Mesothelial cell of epicardium (in vitro differentiated cells): ENCODE data around the gene SLAMF6. TPM values are rescaled to one million over a fixed set of nuclear protein-coding genes. Genes with fewer than 3 reads are reported as not detected.

ENCODE experiments used
- DNase-seq, 2 experiments: peaks; one replicate each; pipeline ENCODE4 v3.0.0; 2021; ENCODE audit warnings: low spot score in 2 of 2; ENCODE audit not compliant: unreplicated experiment in 2 of 2
- H3K27ac Mint-ChIP-seq: 2 replicates; pipeline ENCODE4 v1.8.0; 2021; ENCODE audit warnings: mixed read lengths
- H3K27me3 Mint-ChIP-seq: 2 replicates; pipeline ENCODE4 v1.8.0; 2021; ENCODE audit warnings: low read depth, mixed read lengths
- H3K36me3 Mint-ChIP-seq: 2 replicates; pipeline ENCODE4 v1.8.0; 2021; ENCODE audit warnings: mixed read lengths
- H3K4me1 Mint-ChIP-seq: 2 replicates; pipeline ENCODE4 v1.8.0; 2021; ENCODE audit warnings: mixed read lengths
- H3K4me3 Mint-ChIP-seq: 2 replicates; pipeline ENCODE4 v1.8.0; 2021; ENCODE audit warnings: mild to moderate bottlenecking, moderate library complexity, mixed read lengths
- H3K9me3 Mint-ChIP-seq: 2 replicates; pipeline ENCODE4 v1.8.0; 2021; ENCODE audit warnings: mixed read lengths
- CTCF ChIP-seq: fragments of 200-600 bp; sonication (generic); IDR thresholded peaks from one replicate; pipeline ENCODE4 v1.5.0; 2021; ENCODE audit warnings: antibody characterized with exemption; ENCODE audit not compliant: unreplicated experiment
- total RNA-seq: library from RNA; stranded (reverse); gene quantifications from 3 replicates; pipeline ENCODE4 v1.2.1, GENCODE V29; 2021

The SLAMF6 gene
- not detected in 3 replicates for total RNA-seq

DNA sequence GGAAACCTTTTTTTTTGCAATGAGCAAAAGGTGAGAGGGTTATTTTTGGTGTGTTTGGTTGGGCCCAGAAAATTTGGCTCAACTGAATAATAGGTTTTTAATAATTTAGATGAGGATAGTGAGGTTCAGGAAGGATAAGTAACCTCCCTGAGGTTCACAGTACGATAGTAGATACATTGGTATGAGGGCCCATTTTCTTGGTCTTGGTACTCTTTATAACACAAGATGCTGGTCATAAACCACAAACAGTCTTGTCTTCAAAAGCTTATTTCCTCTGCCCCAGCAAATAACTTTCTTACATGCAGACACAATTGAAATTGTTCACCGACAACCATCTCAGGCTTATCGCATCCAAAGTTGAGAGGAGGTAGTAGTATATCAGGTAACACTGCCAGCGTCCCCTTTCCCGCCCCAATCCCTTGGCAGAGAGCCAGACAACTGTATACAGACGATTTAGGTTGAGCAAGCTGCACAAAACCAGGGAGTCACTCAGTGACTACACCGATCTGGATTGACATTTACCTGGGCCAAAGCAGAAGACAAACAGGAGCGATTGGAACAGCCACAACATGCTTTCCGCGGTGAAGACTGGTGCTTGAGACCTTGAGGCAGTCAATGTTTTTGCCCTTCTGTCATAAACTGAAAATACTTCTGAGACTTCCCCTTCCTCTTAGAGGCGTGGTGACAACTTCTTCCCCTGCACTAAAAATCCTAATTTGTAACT, at the start of gene SLAMF6:
SLAMF6 (minus strand) TSS at position 634 of the 724 bp plus-strand sequence; CDS start at position 571, 63 bp downstream.
- H3K4me1 Mint-ChIP-seq = peaks cover 6% of the 10 kb centered on the region
- H3K27me3 Mint-ChIP-seq = peaks cover 11% of the 10 kb centered on the region
- DNase-seq = no peak
- H3K4me3 Mint-ChIP-seq = no peak within 1 kb of the TSS
- H3K9me3 Mint-ChIP-seq = peaks cover 22% of the 10 kb centered on the region
- TF ChIP-seq CTCF = no peak
- H3K27ac Mint-ChIP-seq = no peak within 1 kb of the TSS
- no peaks in the 10 kb centered on the region for H3K36me3 Mint-ChIP-seq

DNA sequence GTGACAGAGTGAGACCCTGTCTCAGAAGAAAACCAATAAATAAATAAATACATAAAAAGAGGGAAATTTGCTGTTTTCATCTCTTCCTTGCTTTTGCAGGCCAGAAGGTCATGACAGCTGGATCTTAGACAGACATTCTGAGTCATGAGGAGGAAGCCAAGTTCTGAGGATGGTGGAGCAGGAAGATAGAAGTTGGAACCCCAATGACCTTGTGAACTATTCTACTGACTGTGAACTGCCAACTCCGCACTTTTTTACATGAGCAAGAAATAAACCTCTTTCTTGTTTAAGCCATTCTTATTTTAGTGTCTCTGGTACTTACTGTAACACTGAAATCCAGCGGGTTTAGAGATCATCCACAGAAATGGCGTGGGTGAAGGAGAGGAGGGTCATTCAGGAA, 47.8 kb upstream of the SLAMF6 start:
- Mint-ChIP-seq H3K27me3 (peaks cover 33% of the 10 kb centered on the region), H3K9me3 (no peaks in the 10 kb centered on the region), H3K4me1 (no peaks in the 10 kb centered on the region), H3K27ac (no peak overlapping the region), H3K36me3 (no peaks in the 10 kb centered on the region), H3K4me3 (no peak overlapping the region)
- TF ChIP-seq CTCF = no peak
- no peak for DNase-seq

DNA sequence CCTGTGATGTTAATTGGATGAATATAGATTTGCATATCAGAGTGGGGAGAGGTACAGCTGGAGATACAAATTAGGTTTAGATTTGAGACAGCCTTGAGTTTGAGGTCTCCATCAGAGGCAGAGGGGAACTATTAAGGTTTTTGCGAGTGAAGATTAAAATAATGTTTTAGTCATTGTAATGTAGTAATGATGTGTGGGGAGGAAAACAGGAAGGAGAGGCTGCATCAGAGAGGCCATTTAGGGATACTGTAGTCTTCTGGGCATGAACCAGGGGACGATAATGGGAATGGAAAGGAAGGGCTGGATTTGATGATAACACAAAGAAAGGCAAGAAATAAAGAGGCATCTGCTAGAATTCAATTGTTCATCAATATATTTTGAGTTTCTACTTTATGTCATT, 46.8 kb upstream of the SLAMF6 start:
- Mint-ChIP-seq H3K27me3 (peaks cover 29% of the 10 kb centered on the region), H3K4me3 (no peak overlapping the region), H3K4me1 (no peaks in the 10 kb centered on the region), H3K36me3 (no peaks in the 10 kb centered on the region), H3K9me3 (no peaks in the 10 kb centered on the region), H3K27ac (no peak overlapping the region)
- no peak for TF ChIP-seq CTCF
- DNase-seq = no peak

DNA sequence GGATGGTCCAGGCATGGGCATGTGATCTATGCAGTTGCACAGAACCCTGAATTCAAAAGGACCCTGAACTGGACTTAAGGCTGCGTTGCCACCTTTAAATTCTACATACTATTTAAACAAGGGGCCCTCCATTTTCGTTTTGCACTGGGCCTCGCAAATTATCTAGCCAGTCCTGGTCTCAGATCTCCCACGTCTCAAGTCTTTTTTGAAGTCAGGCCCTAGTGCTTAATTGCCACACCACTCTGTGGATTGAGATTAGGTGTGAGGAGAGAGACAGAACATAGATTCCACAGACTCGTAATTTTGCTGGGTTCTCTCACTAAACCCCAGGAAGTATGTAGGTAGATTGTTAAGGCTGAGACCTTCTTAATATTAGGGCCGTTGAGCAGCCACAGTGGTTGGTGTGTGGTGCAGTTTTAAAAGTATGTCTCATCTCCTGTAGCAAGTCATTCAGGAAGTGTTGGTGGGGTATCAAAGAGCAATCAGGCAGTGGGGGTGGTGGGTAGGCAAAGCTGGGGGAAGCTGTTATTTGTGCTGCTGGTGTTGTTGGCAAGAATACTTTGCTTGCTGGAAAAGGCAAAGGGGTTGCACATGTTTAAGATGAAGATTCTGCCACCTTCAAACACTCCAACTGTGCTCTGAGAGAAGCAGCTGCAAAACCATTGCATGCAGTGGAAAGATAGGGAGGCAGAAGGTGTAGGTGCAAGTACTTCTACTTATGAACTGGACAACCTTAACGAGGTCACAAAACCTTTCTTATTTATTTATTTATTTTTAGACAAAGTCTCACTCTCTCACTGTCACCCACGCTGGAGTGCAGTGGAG, 45.0 kb upstream of the SLAMF6 start:
- Mint-ChIP-seq H3K9me3 (peaks cover 4% of the 10 kb centered on the region), H3K27me3 (peaks cover 19% of the 10 kb centered on the region), H3K4me3 (no peak overlapping the region), H3K4me1 (no peaks in the 10 kb centered on the region), H3K27ac (no peak overlapping the region), H3K36me3 (no peaks in the 10 kb centered on the region)
- DNase-seq = no peak
- TF ChIP-seq CTCF = no peak

DNA sequence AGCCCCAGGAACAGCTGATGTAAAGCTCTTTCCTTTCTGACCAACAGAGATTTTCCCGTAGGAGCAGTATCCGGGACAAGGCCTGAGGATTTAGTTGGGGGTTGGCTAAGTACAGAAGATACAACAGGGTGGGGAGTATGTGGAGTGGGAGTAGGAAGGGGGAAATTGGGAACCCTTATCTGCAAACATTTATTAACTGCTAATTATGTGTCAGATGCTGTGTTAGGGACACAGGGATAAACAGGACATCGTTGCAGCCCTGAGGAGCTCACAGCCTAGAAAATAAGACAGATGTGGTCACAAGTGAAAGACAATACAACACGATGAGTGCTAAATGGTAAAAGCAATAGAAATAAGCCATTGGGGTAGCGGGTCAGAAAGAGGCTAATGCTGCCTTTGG, 44.3 kb upstream of the SLAMF6 start:
- H3K4me3 Mint-ChIP-seq = no peak overlapping the region
- H3K36me3 Mint-ChIP-seq = no peaks in the 10 kb centered on the region
- TF ChIP-seq CTCF = no peak
- H3K4me1 Mint-ChIP-seq = no peaks in the 10 kb centered on the region
- H3K27ac Mint-ChIP-seq = no peak overlapping the region
- H3K27me3 Mint-ChIP-seq = peaks cover 16% of the 10 kb centered on the region
- no peak for DNase-seq
- H3K9me3 Mint-ChIP-seq = peaks cover 9% of the 10 kb centered on the region
